GM18873 (cell line): Measurements from ENCODE around the gene LRRC71.
"Not testable (repeated sequence)": the region's sequence is repeated elsewhere in the genome, so short reads cannot be mapped to it uniquely, and the experiment has no call there.

Source experiments
- ATAC-seq: cut with Tn5 transposase; IDR thresholded peaks from one replicate; pipeline ENCODE4 v1.9.1; 2021; ENCODE audit warnings: mild to moderate bottlenecking, moderate library complexity, moderate number of reproducible peaks; ENCODE audit not compliant: unreplicated experiment, low FRiP score

The LRRC71 gene

GRCh38 chr1:156924478-156925153, 4.2 kb downstream of the LRRC71 start:
- no peak for ATAC-seq

DNA sequence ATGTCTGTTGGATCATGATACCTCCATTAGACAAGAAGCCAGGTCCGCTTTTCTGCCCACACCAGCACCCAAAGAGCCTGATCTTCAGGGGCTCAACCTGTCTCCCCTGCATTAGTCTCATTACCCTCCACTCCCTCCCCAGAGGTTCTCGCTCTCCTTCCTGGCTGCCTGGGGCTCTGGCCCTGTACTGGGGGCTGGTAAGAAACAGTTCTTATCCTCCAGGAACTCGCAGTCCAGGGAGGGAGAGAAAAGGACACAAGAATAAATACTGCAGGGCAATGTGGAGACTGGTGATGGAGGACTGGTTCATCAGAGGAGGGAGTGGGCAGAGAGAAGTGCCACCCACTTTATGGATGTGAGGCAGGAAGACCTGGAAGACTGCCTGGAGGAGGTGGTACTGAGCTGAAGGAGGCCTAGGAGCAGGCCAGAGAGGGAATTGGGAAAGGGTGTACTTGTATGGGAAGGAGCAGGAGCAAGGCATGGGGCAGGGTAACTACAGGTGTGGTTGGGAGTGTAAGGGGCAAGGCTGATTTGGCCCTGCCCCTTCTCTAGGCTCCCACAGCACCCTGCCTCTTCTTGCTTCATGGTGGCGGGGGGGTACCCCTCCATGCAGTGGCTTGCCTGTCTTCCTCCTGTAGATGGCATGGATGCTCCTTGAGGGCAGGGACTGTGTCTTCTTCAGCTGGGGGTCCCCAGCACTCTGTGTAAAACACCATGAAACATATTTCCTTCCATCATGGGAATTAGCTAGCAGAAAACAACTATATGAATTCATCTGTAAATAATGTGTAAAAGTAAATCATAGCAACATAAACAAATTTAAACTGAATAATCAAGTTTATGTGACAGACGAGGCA, 5.0 kb downstream of the LRRC71 start:
- no peak for ATAC-seq

- no peak for ATAC-seq
Observed at GRCh38 chr1:156926175-156926574, 5.7 kb downstream of the LRRC71 start.

DNA sequence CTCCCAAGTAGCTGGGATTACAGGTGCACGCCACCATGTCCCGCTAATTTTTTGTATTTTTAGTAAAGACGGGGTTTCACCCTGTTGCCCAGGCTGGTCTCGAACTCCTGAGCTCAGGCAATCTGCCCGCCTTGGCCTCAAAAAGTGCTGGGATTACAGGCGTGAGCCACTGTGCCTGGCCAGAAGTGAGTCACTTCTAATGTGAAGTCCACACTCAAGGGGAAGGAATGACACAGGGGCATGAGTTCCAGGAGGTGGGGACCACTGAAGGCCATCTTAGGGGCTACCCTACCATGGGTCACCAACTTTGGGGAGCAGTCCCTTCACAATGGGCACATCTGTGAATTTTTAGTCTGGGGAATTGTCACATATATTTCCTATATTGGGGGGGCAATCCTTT, 6.3 kb downstream of the LRRC71 start:
- ATAC-seq, result not testable (repeated sequence)

DNA sequence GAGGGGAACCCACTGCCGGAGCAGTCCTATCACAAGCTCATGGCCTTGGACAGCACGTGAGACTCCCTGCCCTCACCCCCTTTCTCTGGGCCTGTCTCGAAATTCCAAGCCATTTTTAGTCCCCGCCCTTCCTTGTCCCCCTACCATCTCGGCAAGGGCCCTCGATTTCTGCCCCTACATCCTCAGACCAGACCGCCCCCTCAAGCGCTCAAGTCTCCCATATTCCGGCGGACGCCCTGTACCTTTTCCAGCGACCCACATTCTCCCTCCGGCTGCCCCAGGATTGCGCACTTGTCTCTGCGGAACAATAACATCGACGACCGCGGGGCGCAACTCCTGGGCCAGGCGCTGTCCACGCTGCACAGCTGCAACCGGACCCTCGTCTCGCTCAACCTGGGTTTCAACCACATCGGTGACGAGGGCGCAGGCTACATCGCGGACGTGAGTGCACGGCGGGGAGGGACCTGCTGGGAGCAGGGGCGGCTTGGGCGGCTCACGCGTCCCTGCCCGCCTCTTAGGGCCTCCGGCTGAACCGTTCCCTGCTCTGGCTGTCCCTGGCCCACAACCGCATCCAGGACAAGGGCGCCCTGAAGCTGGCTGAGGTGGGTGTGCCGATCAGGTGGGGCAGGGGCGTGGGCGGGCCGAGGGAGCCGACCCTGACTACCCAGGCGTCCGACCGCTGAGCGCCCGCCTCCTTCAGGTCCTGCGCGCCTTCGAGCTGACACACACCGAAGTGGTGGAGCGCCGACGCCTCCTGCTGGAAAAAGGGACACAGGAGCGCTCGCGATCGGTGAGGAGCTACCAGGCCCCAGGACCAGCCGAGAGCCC, 7.0 kb downstream of the LRRC71 start:
- no peak for ATAC-seq

GRCh38 chr1:156928043-156928602, 7.7 kb downstream of the LRRC71 start:
- no peak for ATAC-seq

DNA sequence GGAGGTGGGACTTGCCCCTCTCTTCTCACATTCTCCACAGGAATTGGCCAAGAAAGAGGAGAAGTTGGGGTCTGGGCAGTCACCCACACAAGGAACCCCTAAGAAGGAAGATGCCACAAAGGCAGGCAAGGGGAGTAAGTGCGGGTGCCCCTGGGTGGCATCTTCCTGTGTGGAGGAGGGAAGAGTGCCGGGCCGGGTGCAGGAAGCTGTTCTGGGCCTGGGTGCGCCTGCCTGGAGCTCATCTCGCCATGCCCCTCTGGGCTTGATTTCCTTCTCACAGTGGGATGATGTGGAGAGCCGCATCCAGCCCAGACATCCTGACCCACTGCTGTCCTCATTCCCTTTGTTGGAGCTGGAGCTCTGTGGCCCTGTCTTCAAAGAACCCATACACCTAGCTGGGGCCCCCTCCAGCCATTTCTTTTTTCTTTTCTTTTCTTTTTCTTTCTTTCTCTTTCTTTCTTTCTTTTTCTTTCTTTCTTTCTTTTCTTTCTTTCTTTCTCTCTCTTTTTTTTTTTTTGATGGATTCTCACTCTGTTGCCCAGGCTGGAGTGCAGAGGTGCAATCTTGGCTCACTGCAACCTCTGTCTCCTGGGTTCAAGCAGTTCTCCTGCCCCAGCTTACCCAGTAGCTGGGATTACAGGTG, 9.3 kb downstream of the LRRC71 start:
- no peak for ATAC-seq

DNA sequence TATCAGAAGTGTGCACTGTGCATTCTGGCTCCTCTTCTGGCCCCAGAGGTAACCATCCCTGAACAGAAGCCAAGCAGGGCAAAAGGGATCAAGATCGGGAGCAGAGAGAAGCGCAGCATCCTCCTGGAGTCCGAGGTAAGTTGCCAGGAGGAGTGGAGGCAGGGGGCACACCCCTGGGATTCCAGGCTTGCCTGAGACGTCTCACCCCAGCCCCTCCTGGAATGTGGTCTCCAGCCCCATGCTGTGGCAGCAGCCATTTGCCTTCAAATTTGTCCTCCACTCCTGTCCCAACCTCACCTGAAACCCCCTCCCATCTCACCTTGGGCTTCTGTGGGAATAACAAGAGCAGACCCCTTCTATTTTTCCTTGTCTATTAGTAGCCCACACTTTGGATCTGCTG, 10.1 kb downstream of the LRRC71 start:
- ATAC-seq, result no peak

GRCh38 chr1:156931211-156931952, 10.9 kb downstream of the LRRC71 start:
- no peak for ATAC-seq

GRCh38 chr1:156931974-156932710, 11.7 kb downstream of the LRRC71 start:
- ATAC-seq, result no peak

- no peak for ATAC-seq
Observed at GRCh38 chr1:156933136-156933535, 12.7 kb downstream of the LRRC71 start.

GRCh38 chr1:156935505-156936128, 15.2 kb downstream of the LRRC71 start:
- ATAC-seq, result no peak

- no peak for ATAC-seq
Observed at GRCh38 chr1:156936191-156936590, 15.8 kb downstream of the LRRC71 start.

- no peak for ATAC-seq
Observed at GRCh38 chr1:156936721-156937220, 16.3 kb downstream of the LRRC71 start.

DNA sequence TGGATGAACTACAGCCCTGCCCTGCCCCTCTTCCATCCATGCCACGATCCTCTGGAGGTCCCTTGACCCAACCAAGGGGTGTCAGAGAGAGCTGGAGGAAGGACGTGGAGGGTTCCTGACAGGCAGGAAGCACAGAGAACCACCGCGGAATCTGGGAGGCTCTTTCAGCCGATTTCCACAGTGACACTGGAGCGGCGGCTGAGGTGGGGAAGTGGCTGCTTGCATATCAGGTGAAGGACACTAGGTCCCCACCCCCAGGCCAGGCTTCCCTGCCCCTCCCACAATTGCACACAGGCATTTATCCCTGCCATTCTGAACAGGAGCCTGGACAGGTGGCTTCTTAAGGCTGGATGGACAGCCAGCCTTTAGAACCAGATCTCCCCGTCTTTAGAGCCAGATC, 17.5 kb downstream of the LRRC71 start:
- no peak for ATAC-seq

DNA sequence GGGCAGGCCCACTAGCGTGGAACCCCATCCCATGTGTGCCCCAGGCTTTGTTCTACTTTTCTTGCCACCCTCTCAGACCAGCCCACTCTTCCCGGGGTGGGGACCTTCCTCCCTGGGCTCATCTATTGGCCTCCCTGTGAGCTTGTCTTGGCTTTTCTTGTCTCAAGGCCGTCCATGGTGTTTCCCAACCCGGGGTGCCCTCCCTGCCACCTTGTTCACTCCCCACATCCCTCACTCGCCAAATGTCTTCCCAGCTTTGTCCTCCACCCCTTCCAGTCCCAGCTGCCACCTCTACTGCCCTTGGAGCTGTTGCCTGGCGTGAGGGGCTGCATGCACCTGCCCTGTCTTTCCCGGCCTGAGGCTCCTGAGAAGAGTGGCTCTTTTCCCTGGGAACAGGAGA, 18.4 kb downstream of the LRRC71 start:
- no peak for ATAC-seq

GRCh38 chr1:156939786-156940334, 19.4 kb downstream of the LRRC71 start:
- no peak for ATAC-seq

DNA sequence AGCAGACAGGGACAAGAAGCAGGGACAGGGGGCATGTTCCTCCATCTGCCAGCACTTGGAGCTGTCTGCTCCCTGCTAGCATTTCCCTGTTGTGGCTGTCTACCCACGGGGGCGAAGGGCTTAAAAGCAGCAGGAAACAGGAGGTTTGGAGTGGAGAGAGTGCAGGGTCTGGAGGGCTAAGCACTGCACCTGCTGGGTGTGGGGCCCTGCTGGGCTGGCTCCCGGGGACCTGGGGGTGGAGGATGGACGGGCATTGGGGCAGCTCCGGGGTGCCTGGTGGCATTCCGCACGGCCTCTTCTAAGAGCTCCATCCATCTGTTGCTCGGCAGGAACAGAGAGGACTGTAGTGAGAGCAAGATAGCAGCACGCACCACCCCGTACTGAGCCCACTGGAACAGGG, 21.2 kb downstream of the LRRC71 start:
- ATAC-seq, result no peak
